ENCODE results near the gene ELSPBP1.

Gene ELSPBP1

GRCh38 chr19:48023011-48023410, 28.6 kb downstream of the ELSPBP1 start:
- no peak for TF ChIP-seq CTCF (IDR thresholded peaks at IDR 0.05; ENCODE audit: control extremely low read depth, extremely low read depth, low read depth, missing control alignments)
- ChIA-PET POLR2A (no interaction called here), CTCF (no interaction called here)

GRCh38 chr19:48023518-48023917, 29.1 kb downstream of the ELSPBP1 start:
- DNase-seq (ENCODE audit: extremely low spot score), result no peak
- no peak for TF ChIP-seq CTCF (IDR thresholded peaks at IDR 0.05; ENCODE audit: control extremely low read depth, extremely low read depth, low read depth, missing control alignments)
- POLR2A ChIA-PET, result no interaction called here
- CTCF ChIA-PET, result no interaction called here

More at GRCh38 chr19:48023011-48023410, 28.6 kb downstream of the ELSPBP1 start:
- no peak for DNase-seq (ENCODE audit: extremely low spot score)

GRCh38 chr19:48025480-48025879, 31.0 kb downstream of the ELSPBP1 start:
- CTCF ChIA-PET, result no interaction called here
- DNase-seq (ENCODE audit: extremely low spot score), result no peak
- POLR2A ChIA-PET, result no interaction called here
- no peak for TF ChIP-seq CTCF (IDR thresholded peaks at IDR 0.05; ENCODE audit: control extremely low read depth, extremely low read depth, low read depth, missing control alignments)

GRCh38 chr19:48029431-48029830, 35.0 kb downstream of the ELSPBP1 start:
- TF ChIP-seq CTCF (IDR thresholded peaks at IDR 0.05; ENCODE audit: control extremely low read depth, extremely low read depth, low read depth, missing control alignments), result no peak
- CTCF ChIA-PET, result interaction anchor here (0.9 kb wide), 1 partner anchor 57 kb away, joined by 3 read pairs; no protein-coding TSS in a partner anchor
- no peak for DNase-seq (ENCODE audit: extremely low spot score)
- POLR2A ChIA-PET, result no interaction called here

GRCh38 chr19:48030073-48030472, 35.6 kb downstream of the ELSPBP1 start:
- CTCF ChIA-PET, result no interaction called here
- POLR2A ChIA-PET, result no interaction called here
- no peak for DNase-seq (ENCODE audit: extremely low spot score)
- no peak for TF ChIP-seq CTCF (IDR thresholded peaks at IDR 0.05; ENCODE audit: control extremely low read depth, extremely low read depth, low read depth, missing control alignments)

GRCh38 chr19:48033604-48034003, 39.2 kb downstream of the ELSPBP1 start:
- no peak for TF ChIP-seq CTCF (IDR thresholded peaks at IDR 0.05; ENCODE audit: control extremely low read depth, extremely low read depth, low read depth, missing control alignments)
- CTCF ChIA-PET, result no interaction called here
- no peak for DNase-seq (ENCODE audit: extremely low spot score)
- POLR2A ChIA-PET, result no interaction called here

- CTCF ChIA-PET, result no interaction called here
- POLR2A ChIA-PET, result no interaction called here
- no peak for DNase-seq (ENCODE audit: extremely low spot score)
- TF ChIP-seq CTCF (IDR thresholded peaks at IDR 0.05; ENCODE audit: control extremely low read depth, extremely low read depth, low read depth, missing control alignments), result no peak
These were observed 42.3 kb downstream of the ELSPBP1 start for GRCh38 chr19:48036765-48037164.

Measured in GM10248 (cell line).